ENCODE data around the gene IL7R. TPM values are rescaled to one million over a fixed set of nuclear protein-coding genes. Genes with fewer than 3 reads are reported as not detected.
"Not testable (repeated sequence)": the region's sequence is repeated elsewhere in the genome, so short reads cannot be mapped to it uniquely, and the experiment has no call there.

Gene IL7R
- total RNA-seq, 1 experiment from 2014 or later: not detected

DNA sequence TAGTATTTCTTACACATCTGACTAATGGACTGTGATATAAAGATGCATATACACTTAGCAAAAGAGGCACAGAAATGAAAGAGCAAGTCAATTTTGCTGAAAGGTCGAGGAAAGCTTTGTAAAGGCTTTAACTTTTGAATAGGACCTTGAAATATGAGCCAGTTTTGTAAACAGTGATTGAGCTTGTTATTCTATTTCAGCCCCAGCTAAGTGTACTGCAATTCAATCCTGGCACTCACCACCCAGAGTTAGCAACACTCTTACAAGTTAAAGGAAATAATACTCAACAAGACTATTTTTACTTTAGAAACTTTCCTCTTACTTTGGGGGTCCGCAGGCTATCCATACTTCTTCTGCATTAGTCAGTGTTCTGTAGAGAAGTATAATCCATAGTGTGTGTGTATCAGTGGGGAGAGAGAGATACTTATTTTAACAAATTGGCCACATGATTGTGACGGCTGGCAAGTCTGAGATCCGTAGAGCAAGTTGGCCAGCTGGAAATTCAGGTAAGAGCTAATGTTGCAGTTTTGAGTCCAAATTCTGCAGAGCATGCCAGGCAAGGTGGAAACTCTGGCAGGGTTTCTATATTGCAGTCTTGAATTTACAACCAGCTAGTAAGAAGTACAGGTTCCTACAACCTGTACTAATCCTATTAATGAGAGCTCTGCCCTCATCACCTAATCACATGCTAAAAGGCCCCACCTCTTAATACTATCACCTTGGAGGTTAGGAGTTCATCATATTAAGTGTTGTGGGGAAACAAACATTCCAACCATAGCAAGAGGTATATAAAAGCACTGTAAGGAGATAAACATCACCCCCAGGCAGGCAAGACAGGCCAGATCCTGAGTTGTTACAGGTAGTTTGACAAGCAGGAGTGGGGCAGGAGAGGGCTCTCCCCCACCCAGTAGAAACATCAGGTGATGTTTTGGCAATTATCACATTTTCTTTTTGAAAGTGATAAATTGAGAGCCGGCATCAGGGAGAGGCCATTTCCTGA is 33.6 kb downstream of the IL7R start:
- Histone ChIP-seq H3T11ph (ENCODE audit: low read length) (no peak overlapping the region), H3K9ac (ENCODE audit: extremely low read depth, insufficient read length, low read length) (no peak overlapping the region), H4K5ac (ENCODE audit: insufficient read length, low read depth, low read length) (no peak overlapping the region), H3K79me2 (ENCODE audit: insufficient read depth, low read length) (no peaks in the 10 kb centered on the region), H3K56ac (ENCODE audit: insufficient read length, low read depth, low read length) (no peak overlapping the region), H3K9me3 (ENCODE audit: control insufficient read depth, low read depth, low read length) (no peaks in the 10 kb centered on the region), H3K4ac (ENCODE audit: low read depth, low read length) (no peak overlapping the region), H2AK5ac (ENCODE audit: insufficient read length, low read length) (no peak overlapping the region), H3K23me2 (ENCODE audit: insufficient read length, low read depth, low read length, poor library complexity, severe bottlenecking) (no peaks in the 10 kb centered on the region), H3K79me1 (ENCODE audit: insufficient read depth, low read depth, low read length, poor library complexity, severe bottlenecking) (no peaks in the 10 kb centered on the region), H2BK120ac (ENCODE audit: low read depth, low read length, poor library complexity, severe bottlenecking) (no peak overlapping the region), H4K91ac (ENCODE audit: insufficient read length, low read depth, low read length) (no peak overlapping the region), H3K4me2 (ENCODE audit: insufficient read depth, insufficient read length, low read length) (no peak overlapping the region), H3K27me3 (ENCODE audit: insufficient read depth, low read length) (no peaks in the 10 kb centered on the region), H4K8ac (replicated peaks; ENCODE audit: insufficient read length, low read depth, low read length) (no peak overlapping the region), H2BK15ac (ENCODE audit: low read depth, low read length) (no peak overlapping the region), H2BK5ac (ENCODE audit: insufficient read length, low read length) (no peak overlapping the region), H3K14ac (ENCODE audit: insufficient read depth, low read length) (no peak overlapping the region), H3K23ac (ENCODE audit: insufficient read length, low read depth, low read length) (no peak overlapping the region), H4K20me1 (ENCODE audit: control insufficient read depth, insufficient read depth, insufficient read length) (no peaks in the 10 kb centered on the region), H3K18ac (ENCODE audit: insufficient read length, low read depth, low read length) (no peak overlapping the region), H2BK12ac (ENCODE audit: insufficient read length, low read depth, low read length) (no peak overlapping the region), H2AFZ (ENCODE audit: low read length) (no peak overlapping the region), H3K4me1 (ENCODE audit: insufficient read depth, low read length) (no peaks in the 10 kb centered on the region), H2BK20ac (ENCODE audit: low read depth, low read length, poor library complexity, severe bottlenecking) (no peak overlapping the region), H3K27ac (ENCODE audit: insufficient read length, low read depth, low read length) (no peak overlapping the region)
- no peaks in the 10 kb centered on the region; a peak in 1 of 7 replicates for H3K36me3 Mint-ChIP-seq (ENCODE audit: insufficient read depth in 1 of 3, low read depth in 3 of 3)
- no peak for DNase-seq
- H3K27ac Mint-ChIP-seq: no peak overlapping the region
- no CpG with 5 or more reads among the region's 5 CpGs for WGBS (ENCODE audit: extremely low coverage, insufficient read length, low lambda C conversion rate)
- TF ChIP-seq, protein P1, sequence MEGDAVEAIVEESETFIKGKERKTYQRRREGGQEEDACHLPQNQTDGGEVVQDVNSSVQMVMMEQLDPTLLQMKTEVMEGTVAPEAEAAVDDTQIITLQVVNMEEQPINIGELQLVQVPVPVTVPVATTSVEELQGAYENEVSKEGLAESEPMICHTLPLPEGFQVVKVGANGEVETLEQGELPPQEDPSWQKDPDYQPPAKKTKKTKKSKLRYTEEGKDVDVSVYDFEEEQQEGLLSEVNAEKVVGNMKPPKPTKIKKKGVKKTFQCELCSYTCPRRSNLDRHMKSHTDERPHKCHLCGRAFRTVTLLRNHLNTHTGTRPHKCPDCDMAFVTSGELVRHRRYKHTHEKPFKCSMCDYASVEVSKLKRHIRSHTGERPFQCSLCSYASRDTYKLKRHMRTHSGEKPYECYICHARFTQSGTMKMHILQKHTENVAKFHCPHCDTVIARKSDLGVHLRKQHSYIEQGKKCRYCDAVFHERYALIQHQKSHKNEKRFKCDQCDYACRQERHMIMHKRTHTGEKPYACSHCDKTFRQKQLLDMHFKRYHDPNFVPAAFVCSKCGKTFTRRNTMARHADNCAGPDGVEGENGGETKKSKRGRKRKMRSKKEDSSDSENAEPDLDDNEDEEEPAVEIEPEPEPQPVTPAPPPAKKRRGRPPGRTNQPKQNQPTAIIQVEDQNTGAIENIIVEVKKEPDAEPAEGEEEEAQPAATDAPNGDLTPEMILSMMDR (conservative IDR thresholded peaks at IDR 0.05): no peak
- H3K4me1 Mint-ChIP-seq: no peaks in the 10 kb centered on the region
- no peaks in the 10 kb centered on the region for H3K27me3 Mint-ChIP-seq (ENCODE audit: low read depth)
- no peaks in the 10 kb centered on the region; a peak in 2 of 5 replicates for H3K9me3 Mint-ChIP-seq
- H3K4me3 Mint-ChIP-seq: no peak overlapping the region

DNA sequence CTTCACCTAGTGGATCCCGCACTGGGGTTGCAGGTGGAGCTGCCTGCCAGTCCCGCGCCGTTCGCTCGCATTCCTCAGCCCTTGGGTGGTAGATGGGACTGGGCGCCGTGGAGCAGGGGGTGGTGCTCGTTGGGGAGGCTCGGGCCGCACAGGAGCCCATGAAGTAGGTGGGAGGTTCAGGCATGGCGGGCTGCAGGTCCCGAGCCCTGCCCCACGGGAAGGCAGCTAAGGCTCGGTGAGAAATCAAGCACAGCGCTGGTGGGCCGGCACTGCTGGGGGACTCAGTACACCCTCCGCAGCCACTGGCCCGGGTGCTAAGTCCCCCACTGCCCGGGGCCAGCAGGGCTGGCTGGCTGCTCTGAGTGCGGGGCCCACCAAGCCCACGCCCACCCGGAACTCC is 36.1 kb downstream of the IL7R start:
- H3K79me2 ChIP-seq (ENCODE audit: insufficient read depth, low read length); H3K14ac ChIP-seq (ENCODE audit: insufficient read depth, low read length); H3K27ac Mint-ChIP-seq; H2BK120ac ChIP-seq (ENCODE audit: low read depth, low read length, poor library complexity, severe bottlenecking); H2AK5ac ChIP-seq (ENCODE audit: insufficient read length, low read length); H3K27me3 ChIP-seq (ENCODE audit: insufficient read depth, low read length); H3K9me3 ChIP-seq (ENCODE audit: control insufficient read depth, low read depth, low read length); H3K9ac ChIP-seq (ENCODE audit: extremely low read depth, insufficient read length, low read length); H3K18ac ChIP-seq (ENCODE audit: insufficient read length, low read depth, low read length); H3K4ac ChIP-seq (ENCODE audit: low read depth, low read length); H3K36me3 Mint-ChIP-seq (ENCODE audit: insufficient read depth in 1 of 3, low read depth in 3 of 3); H3T11ph ChIP-seq (ENCODE audit: low read length); H3K27ac ChIP-seq (ENCODE audit: insufficient read length, low read depth, low read length); H4K5ac ChIP-seq (ENCODE audit: insufficient read length, low read depth, low read length); H2BK5ac ChIP-seq (ENCODE audit: insufficient read length, low read length); H4K20me1 ChIP-seq (ENCODE audit: control insufficient read depth, insufficient read depth, insufficient read length); H2AFZ ChIP-seq (ENCODE audit: low read length); H3K4me2 ChIP-seq (ENCODE audit: insufficient read depth, insufficient read length, low read length); H2BK12ac ChIP-seq (ENCODE audit: insufficient read length, low read depth, low read length); H3K4me3 Mint-ChIP-seq; H3K23me2 ChIP-seq (ENCODE audit: insufficient read length, low read depth, low read length, poor library complexity, severe bottlenecking); H4K8ac ChIP-seq (replicated peaks; ENCODE audit: insufficient read length, low read depth, low read length); DNase-seq; H2BK15ac ChIP-seq (ENCODE audit: low read depth, low read length); H3K79me1 ChIP-seq (ENCODE audit: insufficient read depth, low read depth, low read length, poor library complexity, severe bottlenecking); H3K4me1 Mint-ChIP-seq; H3K23ac ChIP-seq (ENCODE audit: insufficient read length, low read depth, low read length); H3K9me3 Mint-ChIP-seq; H3K4me1 ChIP-seq (ENCODE audit: insufficient read depth, low read length); H3K56ac ChIP-seq (ENCODE audit: insufficient read length, low read depth, low read length); H4K91ac ChIP-seq (ENCODE audit: insufficient read length, low read depth, low read length); H2BK20ac ChIP-seq (ENCODE audit: low read depth, low read length, poor library complexity, severe bottlenecking); H3K27me3 Mint-ChIP-seq (ENCODE audit: low read depth): not testable (repeated sequence)
- no CpG with 5 or more reads among the region's 23 CpGs for WGBS (ENCODE audit: extremely low coverage, insufficient read length, low lambda C conversion rate)
